ENCODE data around the gene CCL22.

DNA sequence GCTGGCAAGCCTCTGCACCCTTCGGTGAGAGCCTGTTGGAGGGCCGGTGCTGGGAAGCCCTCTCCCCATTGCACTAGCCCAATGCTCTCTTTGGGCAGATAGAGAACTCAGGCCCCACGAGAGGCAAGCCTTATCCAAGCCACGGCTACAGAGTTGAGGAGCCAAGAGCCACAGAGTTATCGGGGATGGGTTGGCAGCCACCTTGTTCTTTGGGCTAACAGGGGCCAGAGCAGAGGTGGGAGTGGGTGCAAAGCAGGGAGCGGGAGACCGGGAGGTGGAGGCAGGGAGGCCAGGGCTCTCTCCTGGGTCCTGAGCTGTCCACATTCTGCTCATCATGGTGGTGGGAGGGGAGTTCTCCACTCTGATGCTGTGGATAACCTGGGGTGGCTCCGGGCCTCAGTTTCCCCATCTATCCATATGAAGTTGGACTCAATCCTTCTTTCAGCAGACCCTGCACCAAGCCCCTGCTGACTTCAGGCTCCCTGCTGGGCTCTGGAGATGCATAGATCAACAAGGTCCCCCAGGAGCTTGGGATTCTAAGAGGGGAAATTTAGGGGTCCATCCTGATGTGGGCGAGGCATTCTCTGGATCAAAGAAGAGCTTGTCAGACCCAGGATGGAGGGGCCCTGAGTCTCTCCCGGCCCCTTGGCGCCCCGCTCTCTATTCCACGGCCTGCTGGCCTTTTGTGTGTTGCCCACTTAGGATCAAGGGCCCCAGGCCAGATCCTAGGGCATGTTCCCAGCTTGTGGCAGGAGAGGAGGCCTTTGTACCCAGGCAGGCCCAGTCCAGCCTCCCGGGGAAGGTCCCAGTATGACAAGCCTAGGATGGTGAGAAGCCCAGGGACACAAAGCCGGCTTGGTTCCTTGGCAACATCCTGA is 13.2 kb downstream of the CCL22 start:
- TF ChIP-seq, protein P1, sequence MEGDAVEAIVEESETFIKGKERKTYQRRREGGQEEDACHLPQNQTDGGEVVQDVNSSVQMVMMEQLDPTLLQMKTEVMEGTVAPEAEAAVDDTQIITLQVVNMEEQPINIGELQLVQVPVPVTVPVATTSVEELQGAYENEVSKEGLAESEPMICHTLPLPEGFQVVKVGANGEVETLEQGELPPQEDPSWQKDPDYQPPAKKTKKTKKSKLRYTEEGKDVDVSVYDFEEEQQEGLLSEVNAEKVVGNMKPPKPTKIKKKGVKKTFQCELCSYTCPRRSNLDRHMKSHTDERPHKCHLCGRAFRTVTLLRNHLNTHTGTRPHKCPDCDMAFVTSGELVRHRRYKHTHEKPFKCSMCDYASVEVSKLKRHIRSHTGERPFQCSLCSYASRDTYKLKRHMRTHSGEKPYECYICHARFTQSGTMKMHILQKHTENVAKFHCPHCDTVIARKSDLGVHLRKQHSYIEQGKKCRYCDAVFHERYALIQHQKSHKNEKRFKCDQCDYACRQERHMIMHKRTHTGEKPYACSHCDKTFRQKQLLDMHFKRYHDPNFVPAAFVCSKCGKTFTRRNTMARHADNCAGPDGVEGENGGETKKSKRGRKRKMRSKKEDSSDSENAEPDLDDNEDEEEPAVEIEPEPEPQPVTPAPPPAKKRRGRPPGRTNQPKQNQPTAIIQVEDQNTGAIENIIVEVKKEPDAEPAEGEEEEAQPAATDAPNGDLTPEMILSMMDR (IDR thresholded peaks at IDR 0.05) = no peak
- TF ChIP-seq POLR2A (IDR thresholded peaks at IDR 0.05) = no peak
